GM18909 (cell line): ENCODE measurements around the gene ASCC1.
A peak's percentile ranks its signal among the peaks of the same experiment; 100 is the strongest.
"Not testable (repeated sequence)": the region's sequence is repeated elsewhere in the genome, so short reads cannot be mapped to it uniquely, and the experiment has no call there.

Experiments
- ATAC-seq: cut with Tn5 transposase; IDR thresholded peaks from one replicate; pipeline ENCODE4 v1.9.1; 2021; ENCODE audit warnings: mild to moderate bottlenecking; ENCODE audit not compliant: unreplicated experiment, poor library complexity

Gene ASCC1

GRCh38 chr10:72134785-72135767 is 81.0 kb downstream of the ASCC1 start:
- ATAC-seq = no peak

- peak; percentile 87 for ATAC-seq
Observed at GRCh38 chr10:72133517-72133916, 82.6 kb downstream of the ASCC1 start.

- ATAC-seq = peak; percentile 19
Observed at GRCh38 chr10:72132854-72133253, 83.2 kb downstream of the ASCC1 start.

- ATAC-seq = no peak
Observed at GRCh38 chr10:72127571-72127970, 88.5 kb downstream of the ASCC1 start.

GRCh38 chr10:72126872-72127232 is 89.2 kb downstream of the ASCC1 start:
- no peak for ATAC-seq

GRCh38 chr10:72126184-72126871 is 89.7 kb downstream of the ASCC1 start:
- no peak for ATAC-seq

GRCh38 chr10:72124989-72125388 is 91.1 kb downstream of the ASCC1 start:
- ATAC-seq = no peak

GRCh38 chr10:72124381-72124780 is 91.7 kb downstream of the ASCC1 start:
- no peak for ATAC-seq

- no peak for ATAC-seq
Observed at GRCh38 chr10:72123616-72124015, 92.5 kb downstream of the ASCC1 start.

GRCh38 chr10:72122221-72122620 is 93.9 kb downstream of the ASCC1 start:
- no peak for ATAC-seq

- no peak for ATAC-seq
Observed at GRCh38 chr10:72121389-72121788, 94.7 kb downstream of the ASCC1 start.

GRCh38 chr10:72116372-72116771 is 99.7 kb downstream of the ASCC1 start:
- ATAC-seq = no peak

GRCh38 chr10:72114706-72115450 is 101.2 kb downstream of the ASCC1 start:
- ATAC-seq = no peak

GRCh38 chr10:72110673-72111401 is 105.2 kb downstream of the ASCC1 start:
- ATAC-seq = no peak

- no peak for ATAC-seq
Observed at GRCh38 chr10:72109636-72110157, 106.4 kb downstream of the ASCC1 start.

- ATAC-seq = no peak
Observed at GRCh38 chr10:72108830-72109635, 107.0 kb downstream of the ASCC1 start.

- not testable (repeated sequence) for ATAC-seq
Observed at GRCh38 chr10:72108004-72108370, 108.1 kb downstream of the ASCC1 start.

GRCh38 chr10:72107325-72108003 is 108.6 kb downstream of the ASCC1 start:
- no peak for ATAC-seq

- no peak for ATAC-seq
Observed at GRCh38 chr10:72106896-72107295, 109.2 kb downstream of the ASCC1 start.
